NCI-H1694 (cell line): ENCODE results near the gene BCAS3.

Source experiments
- DNase-seq: peaks from one replicate; lab custom pipeline; 2025; lab: John Stamatoyannopoulos, UW

Gene BCAS3

GRCh38 chr17:61399131-61400065 lies 721.7 kb downstream of the BCAS3 start, which contains the start of gene TBX2:
Gene TBX2 (plus strand): TSS chr17:61399843. CDS start chr17:61400177, 334 bp downstream.
- peak; percentile 23 for DNase-seq

- no peak for DNase-seq
These were observed 722.5 kb downstream of the BCAS3 start for GRCh38 chr17:61400066-61400716.

GRCh38 chr17:61400717-61401388 lies 723.2 kb downstream of the BCAS3 start:
- no peak for DNase-seq

- DNase-seq, result no peak
These were observed 723.9 kb downstream of the BCAS3 start for GRCh38 chr17:61401389-61402072.

- DNase-seq, result no peak
These were observed 724.5 kb downstream of the BCAS3 start for GRCh38 chr17:61402073-61402541.

GRCh38 chr17:61402978-61403800 lies 725.5 kb downstream of the BCAS3 start:
- peak; percentile 86 for DNase-seq

GRCh38 chr17:61403801-61404662 lies 726.4 kb downstream of the BCAS3 start:
- no peak for DNase-seq

- no peak for DNase-seq
These were observed 726.9 kb downstream of the BCAS3 start for GRCh38 chr17:61404663-61404912.

GRCh38 chr17:61404913-61405685 lies 727.4 kb downstream of the BCAS3 start:
- no peak for DNase-seq

GRCh38 chr17:61405686-61406536 lies 728.3 kb downstream of the BCAS3 start:
- DNase-seq, result no peak

GRCh38 chr17:61406537-61406845 lies 728.8 kb downstream of the BCAS3 start:
- DNase-seq, result no peak

- no peak for DNase-seq
These were observed 729.6 kb downstream of the BCAS3 start for GRCh38 chr17:61406971-61407911.

GRCh38 chr17:61408151-61409041 lies 730.7 kb downstream of the BCAS3 start:
- no peak for DNase-seq

GRCh38 chr17:61409301-61410112 lies 731.9 kb downstream of the BCAS3 start:
- DNase-seq, result peak; percentile 37

- DNase-seq, result no peak
These were observed 732.7 kb downstream of the BCAS3 start for GRCh38 chr17:61410141-61411010.
